Measurements from ENCODE around the gene NRARP.
A peak's percentile ranks its signal among the peaks of the same experiment; 100 is the strongest.

NRARP gene

GRCh38 chr9:137308057-137308619, 6.1 kb upstream of the NRARP start:
- no peak for DNase-seq (ENCODE audit: low read depth)
- H3K4me3 ChIP-seq (ENCODE audit: control insufficient read depth, low read depth, low read length): no peak overlapping the region
- no peak for TF ChIP-seq CTCF (IDR thresholded peaks at IDR 0.05; ENCODE audit: control insufficient read depth, insufficient read depth, low read depth, low read length, missing control alignments)

- TF ChIP-seq CTCF (IDR thresholded peaks at IDR 0.05; ENCODE audit: control insufficient read depth, insufficient read depth, low read depth, low read length, missing control alignments): no peak
- H3K4me3 ChIP-seq (ENCODE audit: control insufficient read depth, low read depth, low read length): no peak overlapping the region
Measured at GRCh38 chr9:137307255-137308056, 5.4 kb upstream of the NRARP start.

GRCh38 chr9:137306850-137307254, 4.8 kb upstream of the NRARP start:
- no peak overlapping the region for H3K4me3 ChIP-seq (ENCODE audit: control insufficient read depth, low read depth, low read length)
- DNase-seq (ENCODE audit: low read depth): no peak
- TF ChIP-seq CTCF (IDR thresholded peaks at IDR 0.05; ENCODE audit: control insufficient read depth, insufficient read depth, low read depth, low read length, missing control alignments): no peak

More at GRCh38 chr9:137307255-137308056, 5.4 kb upstream of the NRARP start:
- DNase-seq (ENCODE audit: low read depth): no peak

GRCh38 chr9:137306066-137306849, 4.2 kb upstream of the NRARP start:
- H3K4me3 ChIP-seq (ENCODE audit: control insufficient read depth, low read depth, low read length): no peak overlapping the region
- TF ChIP-seq CTCF (IDR thresholded peaks at IDR 0.05; ENCODE audit: control insufficient read depth, insufficient read depth, low read depth, low read length, missing control alignments): no peak
- no peak for DNase-seq (ENCODE audit: low read depth)

- no peak for TF ChIP-seq CTCF (IDR thresholded peaks at IDR 0.05; ENCODE audit: control insufficient read depth, insufficient read depth, low read depth, low read length, missing control alignments)
- no peak for DNase-seq (ENCODE audit: low read depth)
- no peak overlapping the region for H3K4me3 ChIP-seq (ENCODE audit: control insufficient read depth, low read depth, low read length)
Measured at GRCh38 chr9:137305798-137306065, 3.7 kb upstream of the NRARP start.

GRCh38 chr9:137305060-137305797, 3.2 kb upstream of the NRARP start:
- TF ChIP-seq CTCF (IDR thresholded peaks at IDR 0.05; ENCODE audit: control insufficient read depth, insufficient read depth, low read depth, low read length, missing control alignments): peak; percentile 14
- DNase-seq (ENCODE audit: low read depth): no peak
- no peak overlapping the region for H3K4me3 ChIP-seq (ENCODE audit: control insufficient read depth, low read depth, low read length)
